GM10847 (cell line): ENCODE results near the gene IRAK1.

Experiments used
- POLR2A ChIP-seq: IDR thresholded peaks from 2 replicates; pipeline ENCODE4 v1.6.1; 2011; ENCODE audit not compliant: insufficient read length; ENCODE audit errors: extremely low read depth

Gene IRAK1

GRCh38 chrX:153973127-153974002, 46.3 kb downstream of the IRAK1 start:
- TF ChIP-seq POLR2A: no peak

DNA sequence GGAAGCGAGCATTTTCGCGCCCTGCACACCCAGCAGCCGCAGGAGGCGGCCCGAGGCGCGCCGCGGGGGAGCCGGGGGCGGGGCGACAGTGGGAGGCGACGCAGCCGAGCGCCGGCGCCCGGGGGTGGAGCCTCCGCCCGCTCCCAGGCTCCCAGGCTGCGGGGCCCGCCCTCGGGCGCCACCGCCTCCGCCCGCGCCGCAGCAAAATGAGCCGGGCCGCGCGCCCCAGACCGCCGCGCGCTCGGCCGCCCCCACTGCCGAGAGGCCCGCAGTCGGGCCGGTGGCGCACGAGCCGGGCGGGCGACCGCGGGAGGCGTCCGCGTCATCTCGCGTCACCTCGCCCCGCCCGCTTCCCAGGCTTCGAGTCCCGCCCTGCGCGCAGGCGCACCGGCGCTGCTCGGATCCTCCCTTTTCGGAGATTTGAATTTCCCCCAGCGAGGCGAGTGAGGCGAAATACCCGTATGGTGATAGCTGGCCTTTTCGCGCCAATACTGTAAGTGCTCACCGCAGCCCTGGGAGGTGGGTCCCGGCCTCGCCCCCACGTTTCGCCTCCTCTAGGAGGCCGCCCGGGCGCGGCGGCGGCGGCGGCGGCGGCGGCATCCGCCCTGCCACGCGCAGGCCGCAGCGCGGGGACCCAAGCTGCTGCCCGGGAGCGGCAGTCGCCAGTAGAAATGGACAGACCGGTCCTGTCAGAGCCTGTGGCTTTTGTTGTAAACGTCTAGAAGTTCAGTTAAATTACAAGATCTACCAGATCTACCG, 47.2 kb downstream of the IRAK1 start, which contains the start of gene TMEM187:
Gene TMEM187, plus strand, starts transcription at position 387 of the 759 bp plus-strand sequence. CDS start 9,309 bp downstream, outside the sequence.
- peak; percentile 11 for TF ChIP-seq POLR2A

DNA sequence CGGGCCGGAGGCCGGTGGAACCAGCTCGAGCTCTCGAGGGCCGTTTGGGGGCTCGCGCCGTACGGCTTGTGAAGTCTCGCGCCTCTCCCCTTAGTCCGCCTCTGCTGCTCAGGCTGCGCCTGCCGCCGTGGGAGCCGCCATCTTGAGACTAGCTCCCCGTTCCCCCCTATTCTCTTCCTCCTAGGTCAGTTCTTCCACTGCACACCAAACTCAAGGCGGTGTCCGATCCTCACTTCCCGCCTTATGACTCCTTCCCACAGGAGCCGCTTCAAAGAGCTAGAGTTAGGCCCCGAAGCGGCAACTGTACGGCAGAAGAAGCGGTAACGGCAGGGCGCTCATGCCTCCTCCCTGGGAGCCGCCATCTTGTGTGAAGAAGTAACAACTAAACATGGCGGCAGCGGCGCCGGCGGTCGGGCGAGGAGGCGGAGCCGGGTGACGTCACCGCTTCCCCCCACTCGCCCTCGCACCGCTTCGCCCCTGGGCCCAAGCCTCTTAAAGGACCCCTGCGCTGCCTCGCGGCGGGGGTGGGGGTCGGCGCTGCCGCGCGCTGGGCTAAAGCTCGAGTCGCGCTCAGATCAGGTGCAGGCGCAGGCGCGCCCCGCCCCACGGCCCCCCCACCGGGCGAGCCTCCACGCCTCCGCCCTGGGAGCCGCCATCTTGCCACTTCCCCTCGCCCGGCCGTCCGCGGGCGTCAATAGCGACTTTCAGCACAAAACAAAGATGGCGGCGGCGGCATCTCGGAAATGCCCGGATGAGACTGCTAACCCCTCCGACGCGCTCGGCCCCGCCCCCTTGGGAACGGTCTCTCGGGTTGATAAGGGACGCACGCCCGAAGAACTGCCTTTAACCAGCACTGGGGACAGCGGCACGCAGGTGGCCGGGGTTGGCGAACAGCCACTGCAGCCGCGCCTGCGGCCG, 48.0 kb downstream of the IRAK1 start, which contains the start of gene HCFC1:
Gene HCFC1, minus strand, starts transcription at position 369 of the 918 bp plus-strand sequence. CDS start 978 bp downstream, outside the sequence.
- peak; percentile 37 for TF ChIP-seq POLR2A

- peak; percentile 45 for TF ChIP-seq POLR2A
Observed at GRCh38 chrX:153971124-153971449, 48.6 kb downstream of the IRAK1 start.

GRCh38 chrX:153970357-153971123, 49.2 kb downstream of the IRAK1 start:
- no peak for TF ChIP-seq POLR2A

DNA sequence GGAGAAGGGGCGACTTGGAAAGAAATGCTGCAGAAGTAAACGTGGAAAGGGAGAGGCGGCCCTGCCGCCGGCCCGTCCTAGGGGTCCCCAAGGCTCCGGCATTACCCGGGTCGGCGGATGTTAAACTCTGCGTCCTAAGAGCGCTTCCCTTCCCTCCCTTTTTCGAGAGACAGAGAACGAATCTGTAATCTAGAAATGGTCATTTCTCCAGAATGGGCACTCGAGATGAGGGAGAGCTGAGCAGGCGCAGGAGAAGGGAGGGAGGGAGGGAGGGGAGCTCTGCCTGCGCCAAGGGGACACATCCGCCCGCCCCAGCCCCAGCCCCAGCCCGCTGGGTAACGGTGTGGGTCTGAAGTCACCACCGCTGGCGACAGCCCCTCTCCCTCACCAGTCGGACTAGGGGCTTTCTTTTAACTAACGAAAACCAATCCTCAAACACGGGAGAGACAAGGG, 49.8 kb downstream of the IRAK1 start:
- no peak for TF ChIP-seq POLR2A

DNA sequence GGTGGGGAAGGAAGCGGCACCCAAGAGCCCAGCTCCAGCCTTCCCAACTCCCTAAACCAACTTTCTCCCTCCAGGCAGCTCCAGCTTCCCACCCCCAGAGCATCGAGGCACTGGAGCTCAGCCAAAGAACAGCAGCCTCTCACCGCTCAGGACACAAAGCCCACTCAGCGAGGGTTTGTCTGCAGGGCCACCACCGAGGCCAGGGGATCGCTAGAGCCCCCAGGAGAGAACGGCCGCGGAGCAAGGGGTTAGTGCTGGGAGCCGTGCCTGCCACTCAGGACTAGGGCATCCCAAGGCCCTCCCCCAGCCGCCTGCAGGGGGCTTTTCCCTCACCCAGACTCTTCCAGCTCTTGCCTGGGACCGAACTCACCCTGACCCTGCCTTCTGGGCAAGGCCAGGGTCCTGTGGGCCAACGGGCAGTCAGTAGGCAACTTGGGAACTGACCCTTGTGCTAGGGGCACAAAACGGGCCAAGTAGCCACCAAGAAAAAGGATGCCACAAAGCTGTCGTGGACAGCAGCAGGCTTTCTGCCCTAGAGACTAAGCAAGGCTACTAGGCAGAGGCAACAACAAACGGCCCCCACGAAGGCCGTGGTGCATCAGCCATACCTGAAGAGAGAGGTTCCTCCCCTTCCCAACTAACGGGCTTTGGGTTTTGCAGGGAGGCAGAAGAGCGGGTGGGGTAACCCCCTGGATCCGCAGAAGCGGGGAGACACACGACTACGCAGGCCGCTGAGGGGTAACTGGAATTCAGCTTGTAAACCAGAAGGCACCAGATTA, 50.4 kb downstream of the IRAK1 start:
- TF ChIP-seq POLR2A: no peak

- no peak for TF ChIP-seq POLR2A
Observed at GRCh38 chrX:153968754-153969124, 51.0 kb downstream of the IRAK1 start.

GRCh38 chrX:153968255-153968654, 51.4 kb downstream of the IRAK1 start:
- TF ChIP-seq POLR2A: no peak

DNA sequence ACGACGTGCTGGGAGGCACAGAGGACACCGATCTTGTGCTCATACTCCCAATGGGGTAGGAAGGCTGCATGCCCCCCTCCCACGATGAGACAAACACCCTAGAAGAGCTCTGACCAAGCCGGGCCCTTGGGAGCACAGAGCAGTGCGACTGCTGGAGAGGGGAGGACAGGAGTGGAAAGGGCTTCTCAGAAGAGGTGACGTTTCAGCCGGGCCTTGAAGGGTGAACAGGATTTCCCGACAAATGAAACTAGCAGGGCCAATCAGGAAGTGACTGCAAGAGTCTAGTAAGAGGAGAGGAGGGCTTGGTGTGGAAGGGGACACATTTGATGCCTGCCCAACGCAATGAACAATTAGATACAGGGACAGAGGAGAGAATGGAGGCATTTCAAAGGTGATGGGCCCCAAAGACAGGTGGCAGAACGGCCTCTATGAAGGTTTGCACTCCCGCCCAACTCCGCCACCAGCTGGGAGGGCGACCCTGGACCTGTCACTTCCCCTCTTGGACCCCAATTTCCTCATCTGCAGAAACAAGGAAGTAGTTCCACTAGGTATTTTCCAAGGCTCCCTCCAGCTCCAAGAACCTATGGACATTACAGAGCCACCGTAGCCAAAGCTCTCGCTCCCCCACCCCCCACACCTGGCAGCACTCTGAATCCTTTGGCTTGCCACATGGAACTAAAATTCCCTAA, 52.0 kb downstream of the IRAK1 start:
- TF ChIP-seq POLR2A: no peak

DNA sequence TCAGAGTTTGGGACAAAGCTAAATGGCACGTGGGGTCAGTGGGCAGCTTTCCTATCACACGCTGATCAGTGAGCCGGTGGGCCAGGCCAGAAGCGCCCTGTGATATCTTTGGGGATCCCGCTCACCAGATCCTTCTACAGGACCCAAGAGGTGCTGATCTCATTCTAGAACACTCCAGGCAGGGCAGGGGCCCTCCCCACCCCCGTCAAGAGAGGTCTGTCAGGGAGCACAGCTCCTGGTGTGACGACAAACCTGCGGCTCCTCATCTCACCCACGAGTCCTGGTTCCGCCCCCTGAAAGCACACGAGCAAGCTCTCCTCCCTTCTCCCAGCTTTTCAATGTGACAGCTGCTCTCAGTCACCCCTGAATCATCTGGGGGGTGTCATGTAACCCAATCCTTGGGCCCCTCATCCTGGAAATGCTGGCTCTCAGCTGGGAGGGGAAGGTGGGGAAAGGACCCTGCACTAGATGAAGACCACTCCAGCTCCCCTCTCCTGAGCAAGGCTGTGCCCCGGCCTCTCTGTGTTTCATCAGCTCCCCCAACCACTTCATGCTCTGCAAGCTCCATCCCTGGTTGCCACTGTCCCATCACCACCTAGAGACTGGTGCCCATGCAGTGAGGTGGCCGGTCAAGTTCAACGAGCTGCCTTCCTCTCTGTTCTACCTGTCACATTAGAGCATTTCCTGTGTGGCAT, 52.7 kb downstream of the IRAK1 start:
- no peak for TF ChIP-seq POLR2A

DNA sequence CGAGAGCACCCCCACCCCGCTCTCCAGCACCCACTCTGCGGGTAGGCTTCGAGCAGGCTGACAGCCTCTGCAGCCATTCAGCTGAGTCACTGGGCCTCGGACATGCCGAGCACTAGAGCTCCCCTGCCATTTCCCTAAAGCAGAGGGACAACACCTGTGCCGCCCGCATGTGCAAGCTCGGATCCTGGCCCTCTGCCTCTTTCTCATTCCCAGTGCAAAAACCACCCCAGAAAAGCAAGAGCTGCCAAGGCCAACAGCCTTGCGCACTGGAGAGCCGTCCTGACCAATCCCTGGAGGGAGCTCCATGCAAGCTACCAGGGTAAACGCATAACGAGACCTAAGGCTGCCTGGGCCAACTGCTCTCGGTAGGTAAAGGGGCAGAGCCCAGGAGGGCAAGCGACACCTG, 53.4 kb downstream of the IRAK1 start:
- TF ChIP-seq POLR2A: no peak

GRCh38 chrX:153965406-153965805, 54.3 kb downstream of the IRAK1 start:
- no peak for TF ChIP-seq POLR2A

DNA sequence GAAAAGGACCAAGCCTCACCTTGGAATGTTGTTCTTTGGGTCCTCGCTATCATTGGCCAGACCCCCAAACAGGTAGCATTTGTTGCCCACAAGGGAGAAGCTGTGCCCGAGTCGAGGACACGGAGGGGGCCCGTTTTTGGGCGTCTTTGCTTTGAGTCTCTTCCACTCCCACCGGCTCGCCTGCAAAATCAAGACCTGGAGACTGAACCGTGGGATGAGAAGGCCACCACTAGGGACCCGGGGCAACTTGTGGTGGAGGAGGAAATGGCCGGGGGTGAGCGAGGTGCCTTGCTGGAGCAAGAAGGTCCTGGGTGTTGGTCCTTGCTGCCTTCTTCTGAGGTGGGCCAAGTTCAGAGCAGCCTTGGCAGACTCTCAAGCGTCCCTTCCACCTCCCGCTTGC, 55.6 kb downstream of the IRAK1 start:
- no peak for TF ChIP-seq POLR2A
